Astrocyte (in vitro differentiated cells and primary cell): Measurements from ENCODE around the gene ETFA. TPM values are rescaled to one million over a fixed set of nuclear protein-coding genes. Genes with fewer than 3 reads are reported as not detected.

Experiments
- DNase-seq: peaks from one replicate; pipeline ENCODE4 v3.0.0-alpha.2; 2010; ENCODE audit warnings: low read depth
- FAIRE-seq: peaks from 2 replicates; lab custom pipeline; 2011; peaks lifted over from hg19 to GRCh38; lab: Jason Lieb, UNC
- H2AFZ ChIP-seq: 2 replicates; pipeline ENCODE4 v1.6.0; 2012; ENCODE audit warnings: low read depth, low read length, inconsistent platforms
- H3K27ac ChIP-seq: 2 replicates; pipeline ENCODE4 v1.5.1; 2011; ENCODE audit warnings: low read depth, low read length, inconsistent platforms
- H3K27me3 ChIP-seq: 2 replicates; pipeline ENCODE4 v1.6.0; 2011; ENCODE audit warnings: low read length, inconsistent platforms; ENCODE audit not compliant: insufficient read depth
- H3K36me3 ChIP-seq: 2 replicates; pipeline ENCODE4 v1.5.1; 2011; ENCODE audit warnings: low read length, inconsistent platforms; ENCODE audit not compliant: insufficient read depth
- H3K4me1 ChIP-seq: 2 replicates; pipeline ENCODE4 v1.5.1; 2011; ENCODE audit warnings: low read length, inconsistent platforms; ENCODE audit not compliant: insufficient read depth
- H3K4me2 ChIP-seq: 2 replicates; pipeline ENCODE4 v1.6.0; 2012; ENCODE audit warnings: low read length, inconsistent platforms
- H3K4me3 ChIP-seq: 2 replicates; pipeline ENCODE4 v1.5.1; 2011; ENCODE audit warnings: low read depth, mild to moderate bottlenecking, low read length, inconsistent platforms; ENCODE audit not compliant: insufficient read depth
- H3K79me2 ChIP-seq: 2 replicates; pipeline ENCODE4 v1.6.0; 2012; ENCODE audit warnings: mild to moderate bottlenecking, low read length, inconsistent platforms; ENCODE audit not compliant: insufficient read depth
- H3K9ac ChIP-seq: 2 replicates; pipeline ENCODE4 v1.6.0; 2012; ENCODE audit warnings: mild to moderate bottlenecking, low read length, inconsistent platforms
- H3K9me3 ChIP-seq: 2 replicates; pipeline ENCODE4 v1.5.1; 2012; ENCODE audit warnings: low read depth, mild to moderate bottlenecking, low read length, inconsistent platforms; ENCODE audit not compliant: insufficient read depth
- H4K20me1 ChIP-seq: 2 replicates; pipeline ENCODE4 v1.6.0; 2012; ENCODE audit warnings: low read length, inconsistent platforms; ENCODE audit not compliant: insufficient read depth
- H3K27ac Mint-ChIP-seq: one replicate; pipeline ENCODE4 v1.8.0; 2021; ENCODE audit warnings: mild to moderate bottlenecking, mixed read lengths; ENCODE audit not compliant: unreplicated experiment
- H3K27me3 Mint-ChIP-seq: one replicate; pipeline ENCODE4 v1.8.0; 2021; ENCODE audit warnings: low read depth, mixed read lengths; ENCODE audit not compliant: unreplicated experiment
- H3K36me3 Mint-ChIP-seq: one replicate; pipeline ENCODE4 v1.8.0; 2021; ENCODE audit warnings: low read depth, mixed read lengths; ENCODE audit not compliant: unreplicated experiment
- H3K4me1 Mint-ChIP-seq: one replicate; pipeline ENCODE4 v1.8.0; 2021; ENCODE audit warnings: low read depth, mixed read lengths; ENCODE audit not compliant: unreplicated experiment
- H3K4me3 Mint-ChIP-seq: one replicate; pipeline ENCODE4 v1.8.0; 2021; ENCODE audit warnings: mild to moderate bottlenecking, moderate library complexity, mixed read lengths; ENCODE audit not compliant: unreplicated experiment
- H3K9me3 Mint-ChIP-seq: one replicate; pipeline ENCODE4 v1.8.0; 2021; ENCODE audit warnings: mild to moderate bottlenecking, mixed read lengths; ENCODE audit not compliant: unreplicated experiment
- CTCF ChIP-seq: IDR thresholded peaks from 2 replicates; pipeline ENCODE4 v1.5.1; 2011; ENCODE audit warnings: low read depth, mild to moderate bottlenecking, inconsistent platforms, low read length, moderate library complexity; ENCODE audit not compliant: insufficient read depth
- EZH2 ChIP-seq: IDR thresholded peaks from 2 replicates; pipeline ENCODE4 v1.6.1; 2012; ENCODE audit warnings: mild to moderate bottlenecking, low read length, inconsistent platforms; ENCODE audit not compliant: insufficient read depth
- total RNA-seq: library from RNA; stranded (reverse); gene quantifications from 2 replicates; pipeline ENCODE4 v1.2.1, GENCODE V29; 2021

The ETFA gene
- total RNA-seq, 1 donor from 2014 or later, result 126 TPM

GRCh38 chr15:76181705-76182107 is 129.6 kb downstream of the ETFA start:
- DNase-seq (no peak), FAIRE-seq (no peak)
- H3K27me3 Mint-ChIP-seq, result peaks cover 17% of the 10 kb centered on the region
- no peaks in the 10 kb centered on the region for H3K79me2 ChIP-seq
- no peak overlapping the region for H2AFZ ChIP-seq
- H3K27me3 ChIP-seq, result peaks cover 13% of the 10 kb centered on the region
- no peaks in the 10 kb centered on the region for H4K20me1 ChIP-seq
- H3K9me3 Mint-ChIP-seq, result peaks cover 2% of the 10 kb centered on the region
- H3K4me3 Mint-ChIP-seq, result no peak overlapping the region
- no peak overlapping the region for H3K9ac ChIP-seq
- H3K36me3 ChIP-seq, result no peaks in the 10 kb centered on the region
- no peak overlapping the region for H3K4me2 ChIP-seq
- H3K4me3 ChIP-seq, result no peak overlapping the region
- no peak overlapping the region for H3K27ac ChIP-seq
- TF ChIP-seq EZH2 (no peak), CTCF (no peak)
- H3K9me3 ChIP-seq, result no peaks in the 10 kb centered on the region
- H3K4me1 Mint-ChIP-seq, result peaks cover 17% of the 10 kb centered on the region
- H3K27ac Mint-ChIP-seq, result no peak overlapping the region
- no peaks in the 10 kb centered on the region for H3K36me3 Mint-ChIP-seq
- H3K4me1 ChIP-seq, result peaks cover 13% of the 10 kb centered on the region

DNA sequence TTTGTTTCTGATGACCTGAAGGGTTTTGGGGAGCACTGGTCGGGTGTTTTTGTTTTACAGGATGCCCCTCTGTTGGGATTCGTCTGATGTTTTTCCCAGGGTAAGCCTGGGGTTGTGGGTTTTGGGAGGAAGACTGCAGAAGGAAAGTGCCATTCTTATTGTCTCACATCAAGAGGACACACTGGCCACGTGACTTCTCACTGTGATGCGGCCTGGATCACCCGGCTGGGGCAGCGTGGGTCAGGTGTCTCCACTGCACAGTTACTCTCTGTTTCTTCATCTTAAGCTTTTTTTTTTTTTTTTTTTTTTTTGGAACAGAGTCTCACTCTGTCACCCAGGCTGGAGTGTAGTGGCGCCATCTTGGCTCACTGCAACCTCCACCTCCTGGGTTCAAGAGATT is 130.9 kb downstream of the ETFA start:
- H3K4me2 ChIP-seq, result no peak overlapping the region
- DNase-seq, result no peak
- H3K4me1 ChIP-seq, result peaks cover 4% of the 10 kb centered on the region
- H3K27me3 ChIP-seq, result peaks cover 13% of the 10 kb centered on the region
- peaks cover 17% of the 10 kb centered on the region for H3K27me3 Mint-ChIP-seq
- H3K9me3 Mint-ChIP-seq, result peaks cover 2% of the 10 kb centered on the region
- no peaks in the 10 kb centered on the region for H4K20me1 ChIP-seq
- no peaks in the 10 kb centered on the region for H3K9me3 ChIP-seq
- H3K27ac ChIP-seq, result no peak overlapping the region
- no peak for FAIRE-seq
- peaks cover 10% of the 10 kb centered on the region for H3K4me1 Mint-ChIP-seq
- no peaks in the 10 kb centered on the region for H3K36me3 Mint-ChIP-seq
- no peak overlapping the region for H2AFZ ChIP-seq
- no peak overlapping the region for H3K27ac Mint-ChIP-seq
- no peak for TF ChIP-seq CTCF
- no peak for TF ChIP-seq EZH2
- no peak overlapping the region for H3K9ac ChIP-seq
- H3K36me3 ChIP-seq, result no peaks in the 10 kb centered on the region
- no peak overlapping the region for H3K4me3 Mint-ChIP-seq
- no peak overlapping the region for H3K4me3 ChIP-seq
- H3K79me2 ChIP-seq, result no peaks in the 10 kb centered on the region

DNA sequence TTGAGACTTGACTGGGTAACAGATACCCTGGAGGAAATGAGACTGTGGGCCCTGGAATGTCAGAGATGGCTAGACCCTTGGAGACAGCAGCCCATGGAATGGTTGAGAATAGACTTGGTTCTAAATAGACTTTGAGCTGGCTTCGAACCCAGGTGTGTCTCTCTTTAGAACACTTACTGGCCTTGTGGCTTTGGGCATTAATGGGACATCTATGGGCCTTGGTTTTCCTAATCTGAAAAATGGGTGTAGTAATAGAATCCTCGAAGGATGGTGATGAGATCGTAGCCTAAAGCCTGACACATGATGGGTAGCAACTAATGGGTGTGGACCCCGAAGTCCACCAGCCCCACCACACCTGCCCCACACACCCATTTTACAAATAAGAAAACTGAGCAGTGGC is 132.2 kb downstream of the ETFA start:
- H3K4me3 ChIP-seq, result no peak overlapping the region
- Mint-ChIP-seq H3K4me1 (peaks cover 10% of the 10 kb centered on the region), H3K27me3 (peaks cover 17% of the 10 kb centered on the region), H3K4me3 (no peak overlapping the region), H3K27ac (no peak overlapping the region), H3K36me3 (no peaks in the 10 kb centered on the region), H3K9me3 (no peaks in the 10 kb centered on the region)
- H3K4me1 ChIP-seq, result peaks cover 4% of the 10 kb centered on the region
- H3K9me3 ChIP-seq, result no peaks in the 10 kb centered on the region
- H2AFZ ChIP-seq, result no peak overlapping the region
- no peak overlapping the region for H3K9ac ChIP-seq
- DNase-seq, result no peak
- no peaks in the 10 kb centered on the region for H4K20me1 ChIP-seq
- H3K36me3 ChIP-seq, result no peaks in the 10 kb centered on the region
- peaks cover 13% of the 10 kb centered on the region for H3K27me3 ChIP-seq
- no peaks in the 10 kb centered on the region for H3K79me2 ChIP-seq
- H3K4me2 ChIP-seq, result no peak overlapping the region
- TF ChIP-seq CTCF (no peak), EZH2 (no peak)
- FAIRE-seq, result no peak
- H3K27ac ChIP-seq, result no peak overlapping the region
